Thyroid gland (tissue), 4 donors: ENCODE results near the gene CLEC3B. TPM values are rescaled to one million over a fixed set of nuclear protein-coding genes. Genes with fewer than 3 reads are reported as not detected.

Experiments
- DNase-seq, 2 donors: peaks; one replicate each; pipeline ENCODE4 v3.0.0-alpha.2; 2019
- H3K27ac ChIP-seq, 3 donors: fragments of 200-600 bp; sonication (generic); 1 replicate in 2 of 3; 2 replicates in 1 of 3; pipeline ENCODE4 v1.5.1; 2016 to 2019; ENCODE audit warnings: mild to moderate bottlenecking in 1 of 3, moderate library complexity in 1 of 3
- H3K27me3 ChIP-seq: fragments of 200-600 bp; sonication (generic); one replicate; pipeline ENCODE4 v1.5.1; 2019
- H3K36me3 ChIP-seq, 2 donors: fragments of 200-600 bp; sonication (generic); one replicate each; pipeline ENCODE4 v1.5.1; 2016 to 2019
- H3K4me1 ChIP-seq, 2 donors: fragments of 200-600 bp; sonication (generic); one replicate each; pipeline ENCODE4 v1.5.1; 2017 to 2019
- H3K4me3 ChIP-seq, 3 donors: fragments of 200-600 bp; sonication (generic); replicated peaks in 1 of 3; 1 replicate in 2 of 3; 2 replicates in 1 of 3; pipeline ENCODE4 v1.5.1; 2016; ENCODE audit warnings: mild to moderate bottlenecking in 1 of 3
- H3K9me3 ChIP-seq: fragments of 200-600 bp; sonication (generic); one replicate; pipeline ENCODE4 v1.5.1; 2017
- CTCF ChIP-seq, 6 experiments: fragments of 200-600 bp in 3 of 6; fragments of 450-650 bp in 3 of 6; sonication (generic) in 3 of 6; IDR thresholded peaks; one replicate each; pipeline ENCODE4 v1.5.1; 2016 to 2019; ENCODE audit warnings: antibody characterized with exemption in 6 of 6, mild to moderate bottlenecking in 2 of 6, inconsistent platforms in 1 of 6, moderate library complexity in 1 of 6
- POLR2A ChIP-seq, 2 donors: fragments of 450-650 bp; IDR thresholded peaks; one replicate each; pipeline ENCODE4 v1.6.1; 2017; ENCODE audit warnings: antibody characterized with exemption in 2 of 2, mild to moderate bottlenecking in 2 of 2, moderate library complexity in 1 of 2
- WGBS, 2 donors: methylation state at CpG; one replicate each; pipeline ENCODE4 v1.1.5; 2017; 5-methylcytosine and 5-hydroxymethylcytosine counted together
- intact Hi-C: fragments of 100-400 bp; cut with DNase I; formaldehyde crosslinking; loops from one replicate; pipeline ENCODE4 v1.15.1; 2023
- total RNA-seq, 4 donors: library from RNA; depleted of rRNA; stranded (reverse); fragments of >200 nt; gene quantifications; one replicate each; pipeline ENCODE4 v1.2.3, GENCODE V29; 2016

The CLEC3B gene
- total RNA-seq, 4 donors from 2014 or later = 28.2 to 78.4 (median 32.5) TPM

GRCh38 chr3:45002139-45002660, 23.9 kb upstream of the CLEC3B start:
- H3K4me1 ChIP-seq = peaks cover 18 to 29% of the 10 kb centered on the region in 2 donors
- H3K4me3 ChIP-seq = no peak overlapping the region
- intact Hi-C loops = no loop called here
- TF ChIP-seq POLR2A (IDR thresholded peaks at IDR 0.05) (no peak), CTCF (IDR thresholded peaks at IDR 0.05) (no peak)
- 82 to 88% methylated on average over 2 of the region's 2 CpGs for WGBS, 2 donors
- no peak overlapping the region for H3K27ac ChIP-seq
- no peak for DNase-seq
- no peaks in the 10 kb centered on the region for H3K27me3 ChIP-seq
- H3K9me3 ChIP-seq = no peaks in the 10 kb centered on the region
- peaks cover 16% of the 10 kb centered on the region in 2 donors for H3K36me3 ChIP-seq

- Histone ChIP-seq H3K36me3 (peaks cover 10 to 13% of the 10 kb centered on the region in 2 donors), H3K9me3 (no peaks in the 10 kb centered on the region), H3K27ac (no peak overlapping the region), H3K4me1 (peaks cover 18 to 29% of the 10 kb centered on the region in 2 donors), H3K4me3 (no peak overlapping the region), H3K27me3 (no peaks in the 10 kb centered on the region)
- no peak for DNase-seq
- 93 to 95% methylated on average over 3 of the region's 3 CpGs for WGBS, 2 donors
- intact Hi-C loops = no loop called here
- TF ChIP-seq POLR2A (IDR thresholded peaks at IDR 0.05) (no peak), CTCF (IDR thresholded peaks at IDR 0.05) (no peak)
These were observed 23.4 kb upstream of the CLEC3B start for GRCh38 chr3:45002720-45003119.

- H3K36me3 ChIP-seq = peaks cover 5 to 11% of the 10 kb centered on the region in 2 donors
- no peak for TF ChIP-seq POLR2A (IDR thresholded peaks at IDR 0.05)
- no peak for TF ChIP-seq CTCF (IDR thresholded peaks at IDR 0.05)
- no peaks in the 10 kb centered on the region for H3K27me3 ChIP-seq
- intact Hi-C loops = no loop called here
- no peak overlapping the region for H3K4me3 ChIP-seq
- DNase-seq = no peak
- peaks cover 18 to 29% of the 10 kb centered on the region in 2 donors for H3K4me1 ChIP-seq
- no peak overlapping the region for H3K27ac ChIP-seq
- H3K9me3 ChIP-seq = no peaks in the 10 kb centered on the region
These were observed 22.7 kb upstream of the CLEC3B start for GRCh38 chr3:45003406-45003805.

- DNase-seq = no peak
- H3K36me3 ChIP-seq = peaks cover 5 to 6% of the 10 kb centered on the region in 2 donors
- H3K4me3 ChIP-seq = no peak overlapping the region
- intact Hi-C loops = no loop called here
- no peak overlapping the region for H3K27ac ChIP-seq
- no peaks in the 10 kb centered on the region for H3K9me3 ChIP-seq
- H3K27me3 ChIP-seq = no peaks in the 10 kb centered on the region
- TF ChIP-seq POLR2A (IDR thresholded peaks at IDR 0.05) (no peak), CTCF (IDR thresholded peaks at IDR 0.05) (no peak)
- 96 to 97% methylated on average over 2 of the region's 2 CpGs for WGBS, 2 donors
- H3K4me1 ChIP-seq = peaks cover 18 to 28% of the 10 kb centered on the region in 2 donors
These were observed 22.2 kb upstream of the CLEC3B start for GRCh38 chr3:45003859-45004258.

GRCh38 chr3:45007091-45007490, 19.0 kb upstream of the CLEC3B start:
- Histone ChIP-seq H3K9me3 (no peaks in the 10 kb centered on the region), H3K27ac (no peak overlapping the region), H3K4me3 (no peak overlapping the region), H3K27me3 (no peaks in the 10 kb centered on the region), H3K4me1 (peaks cover 15 to 22% of the 10 kb centered on the region in 2 donors), H3K36me3 (peaks cover 3 to 5% of the 10 kb centered on the region in 2 donors)
- WGBS, 2 donors = 91 to 97% methylated on average over 8 of the region's 8 CpGs
- no peak for DNase-seq
- intact Hi-C loops = no loop called here
- TF ChIP-seq POLR2A (IDR thresholded peaks at IDR 0.05) = no peak
- no peak for TF ChIP-seq CTCF (IDR thresholded peaks at IDR 0.05)
